ENCODE measurements around the gene FBXW8. TPM values are rescaled to one million over a fixed set of nuclear protein-coding genes. Genes with fewer than 3 reads are reported as not detected.

The FBXW8 gene
- polyA plus RNA-seq, 3 donors: 2.0 to 5.2 (median 2.7) TPM

DNA sequence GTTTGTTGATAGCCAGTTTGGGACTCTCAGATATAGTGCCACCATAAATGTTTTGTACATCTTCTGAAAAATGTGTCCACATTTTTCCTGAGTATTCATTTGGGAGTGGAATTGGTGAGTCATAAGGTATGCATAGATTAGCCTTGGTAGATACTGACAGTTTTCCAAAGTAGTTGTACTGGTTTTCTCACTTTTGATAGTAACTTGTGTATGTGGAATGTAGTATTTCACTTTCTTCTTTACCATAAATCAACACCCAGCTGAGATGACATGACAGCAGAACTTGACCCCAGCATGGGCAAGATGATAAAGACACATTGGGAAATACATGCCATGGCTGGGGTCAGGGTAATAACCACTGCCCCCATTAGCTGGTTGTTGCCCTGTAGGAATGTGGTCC is 5.4 kb downstream of the FBXW8 start:
- Histone ChIP-seq H3K9me3 (replicated peaks in 1 of 2; ENCODE audit: control insufficient read depth in 1 of 2, insufficient read depth in 1 of 2, low read length in 2 of 2) (no peaks in the 10 kb centered on the region), H2AFZ (ENCODE audit: insufficient read depth, low read depth, low read length, poor library complexity, severe bottlenecking) (no peak overlapping the region), H3K9ac (ENCODE audit: insufficient read depth, low read length, poor library complexity, severe bottlenecking) (no peak overlapping the region), H3K27ac (ENCODE audit: low read depth in 1 of 2, low read length in 2 of 2) (no peak overlapping the region), H4K20me1 (ENCODE audit: insufficient read depth, low read length) (no peaks in the 10 kb centered on the region), H3K4me3 (replicated peaks in 1 of 3; ENCODE audit: low read depth in 2 of 3, low read length in 3 of 3) (no peak overlapping the region), H3K4me1 (ENCODE audit: control insufficient read depth in 1 of 2, insufficient read depth in 2 of 2, low read length in 2 of 2) (peaks cover 9 to 10% of the 10 kb centered on the region in 2 donors), H3K79me2 (ENCODE audit: insufficient read depth, low read length) (peaks cover 33% of the 10 kb centered on the region), H3K27me3 (ENCODE audit: control insufficient read depth in 2 of 2, insufficient read depth in 2 of 2, low read length in 2 of 2) (no peaks in the 10 kb centered on the region), H3K36me3 (replicated peaks in 1 of 2; ENCODE audit: control insufficient read depth in 1 of 2, insufficient read depth in 2 of 2, low read length in 2 of 2) (peaks cover 0 to 7% of the 10 kb centered on the region in 2 donors), H3K4me2 (replicated peaks; ENCODE audit: extremely low read depth, low read length, poor library complexity, severe bottlenecking) (no peak overlapping the region)
- peaks cover 7 to 13% of the 10 kb centered on the region in 2 donors for H3K36me3 Mint-ChIP-seq
- TF ChIP-seq, protein P1, sequence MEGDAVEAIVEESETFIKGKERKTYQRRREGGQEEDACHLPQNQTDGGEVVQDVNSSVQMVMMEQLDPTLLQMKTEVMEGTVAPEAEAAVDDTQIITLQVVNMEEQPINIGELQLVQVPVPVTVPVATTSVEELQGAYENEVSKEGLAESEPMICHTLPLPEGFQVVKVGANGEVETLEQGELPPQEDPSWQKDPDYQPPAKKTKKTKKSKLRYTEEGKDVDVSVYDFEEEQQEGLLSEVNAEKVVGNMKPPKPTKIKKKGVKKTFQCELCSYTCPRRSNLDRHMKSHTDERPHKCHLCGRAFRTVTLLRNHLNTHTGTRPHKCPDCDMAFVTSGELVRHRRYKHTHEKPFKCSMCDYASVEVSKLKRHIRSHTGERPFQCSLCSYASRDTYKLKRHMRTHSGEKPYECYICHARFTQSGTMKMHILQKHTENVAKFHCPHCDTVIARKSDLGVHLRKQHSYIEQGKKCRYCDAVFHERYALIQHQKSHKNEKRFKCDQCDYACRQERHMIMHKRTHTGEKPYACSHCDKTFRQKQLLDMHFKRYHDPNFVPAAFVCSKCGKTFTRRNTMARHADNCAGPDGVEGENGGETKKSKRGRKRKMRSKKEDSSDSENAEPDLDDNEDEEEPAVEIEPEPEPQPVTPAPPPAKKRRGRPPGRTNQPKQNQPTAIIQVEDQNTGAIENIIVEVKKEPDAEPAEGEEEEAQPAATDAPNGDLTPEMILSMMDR (IDR thresholded peaks at IDR 0.05): no peak
- no peak overlapping the region for H3K4me3 Mint-ChIP-seq
- H3K4me1 Mint-ChIP-seq: peaks cover 31% of the 10 kb centered on the region
- H3K9me3 Mint-ChIP-seq: no peaks in the 10 kb centered on the region
- peak overlapping the region in 1 of 7 donors; percentile 10 for H3K27ac Mint-ChIP-seq
- intact Hi-C loops (cut with micrococcal nuclease): no loop called here
- no peak for DNase-seq
- H3K27me3 Mint-ChIP-seq (ENCODE audit: low read depth in 3 of 3): peaks cover 0 to 8% (median 1%) of the 10 kb centered on the region in 3 donors

DNA sequence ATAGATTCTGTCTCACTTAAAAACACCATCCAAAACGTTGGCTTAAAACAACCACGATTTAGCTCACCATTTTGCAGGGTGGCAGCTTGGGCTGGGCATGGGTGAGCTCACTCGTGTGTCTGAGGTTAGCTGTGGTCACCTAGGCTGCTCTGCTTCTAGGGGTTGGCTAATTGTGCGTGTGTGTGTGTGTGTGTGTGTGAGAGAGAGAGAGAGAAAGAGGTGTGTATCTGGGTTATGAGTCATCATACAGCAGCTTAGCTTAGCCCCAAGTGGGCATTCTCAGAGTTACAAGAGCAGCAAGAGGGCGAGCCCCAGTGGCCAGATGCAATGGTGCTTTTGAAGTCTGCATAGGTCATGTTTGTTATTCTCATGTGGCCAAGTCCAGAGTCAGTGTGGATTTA is 6.0 kb downstream of the FBXW8 start:
- no peaks in the 10 kb centered on the region for H4K20me1 ChIP-seq (ENCODE audit: insufficient read depth, low read length)
- no peaks in the 10 kb centered on the region for H3K9me3 ChIP-seq (replicated peaks in 1 of 2; ENCODE audit: control insufficient read depth in 1 of 2, insufficient read depth in 1 of 2, low read length in 2 of 2)
- no peaks in the 10 kb centered on the region for H3K27me3 ChIP-seq (ENCODE audit: control insufficient read depth in 2 of 2, insufficient read depth in 2 of 2, low read length in 2 of 2)
- TF ChIP-seq, protein P1 (IDR thresholded peaks at IDR 0.05): no peak
- no peak overlapping the region for H3K9ac ChIP-seq (ENCODE audit: insufficient read depth, low read length, poor library complexity, severe bottlenecking)
- H3K4me3 ChIP-seq (replicated peaks in 1 of 3; ENCODE audit: low read depth in 2 of 3, low read length in 3 of 3): no peak overlapping the region
- peak in 2 of 3 donors; percentile 5 to 8 for DNase-seq
- intact Hi-C loops (cut with micrococcal nuclease): no loop called here
- Mint-ChIP-seq H3K36me3 (peaks cover 8 to 13% of the 10 kb centered on the region in 2 donors), H3K4me1 (peaks cover 26% of the 10 kb centered on the region), H3K27ac (peak overlapping the region in 1 of 7 donors; percentile 32), H3K27me3 (ENCODE audit: low read depth in 3 of 3) (peaks cover 0 to 4% (median 1%) of the 10 kb centered on the region in 3 donors), H3K4me3 (no peak overlapping the region), H3K9me3 (no peaks in the 10 kb centered on the region)
- no peak overlapping the region for H2AFZ ChIP-seq (ENCODE audit: insufficient read depth, low read depth, low read length, poor library complexity, severe bottlenecking)
- no peak overlapping the region for H3K27ac ChIP-seq (ENCODE audit: low read depth in 1 of 2, low read length in 2 of 2)
- H3K36me3 ChIP-seq (replicated peaks in 1 of 2; ENCODE audit: control insufficient read depth in 1 of 2, insufficient read depth in 2 of 2, low read length in 2 of 2): peaks cover 0 to 7% of the 10 kb centered on the region in 2 donors
- peaks cover 28% of the 10 kb centered on the region for H3K79me2 ChIP-seq (ENCODE audit: insufficient read depth, low read length)
- 67% methylated on average over 5 of the region's 5 CpGs for WGBS (ENCODE audit: insufficient coverage)
- H3K4me2 ChIP-seq (replicated peaks; ENCODE audit: extremely low read depth, low read length, poor library complexity, severe bottlenecking): no peak overlapping the region
- H3K4me1 ChIP-seq (ENCODE audit: control insufficient read depth in 1 of 2, insufficient read depth in 2 of 2, low read length in 2 of 2): peaks cover 5% of the 10 kb centered on the region in 2 donors

Data from CD14-positive monocyte (primary cell).